ENCODE results near the gene ASTN2. TPM values are rescaled to one million over a fixed set of nuclear protein-coding genes. Genes with fewer than 3 reads are reported as not detected.

The ASTN2 gene
- total RNA-seq, 1 donor from 2014 or later, result 0.53 TPM

GRCh38 chr9:117008876-117009275 lies 406.0 kb downstream of the ASTN2 start:
- no peaks in the 10 kb centered on the region for H3K36me3 ChIP-seq (ENCODE audit: control insufficient read depth, insufficient read depth, low read length)
- DNase-seq (ENCODE audit: low read depth) (no peak), FAIRE-seq (no peak)
- TF ChIP-seq, protein P1, sequence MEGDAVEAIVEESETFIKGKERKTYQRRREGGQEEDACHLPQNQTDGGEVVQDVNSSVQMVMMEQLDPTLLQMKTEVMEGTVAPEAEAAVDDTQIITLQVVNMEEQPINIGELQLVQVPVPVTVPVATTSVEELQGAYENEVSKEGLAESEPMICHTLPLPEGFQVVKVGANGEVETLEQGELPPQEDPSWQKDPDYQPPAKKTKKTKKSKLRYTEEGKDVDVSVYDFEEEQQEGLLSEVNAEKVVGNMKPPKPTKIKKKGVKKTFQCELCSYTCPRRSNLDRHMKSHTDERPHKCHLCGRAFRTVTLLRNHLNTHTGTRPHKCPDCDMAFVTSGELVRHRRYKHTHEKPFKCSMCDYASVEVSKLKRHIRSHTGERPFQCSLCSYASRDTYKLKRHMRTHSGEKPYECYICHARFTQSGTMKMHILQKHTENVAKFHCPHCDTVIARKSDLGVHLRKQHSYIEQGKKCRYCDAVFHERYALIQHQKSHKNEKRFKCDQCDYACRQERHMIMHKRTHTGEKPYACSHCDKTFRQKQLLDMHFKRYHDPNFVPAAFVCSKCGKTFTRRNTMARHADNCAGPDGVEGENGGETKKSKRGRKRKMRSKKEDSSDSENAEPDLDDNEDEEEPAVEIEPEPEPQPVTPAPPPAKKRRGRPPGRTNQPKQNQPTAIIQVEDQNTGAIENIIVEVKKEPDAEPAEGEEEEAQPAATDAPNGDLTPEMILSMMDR (IDR thresholded peaks at IDR 0.05; ENCODE audit: insufficient read depth, low read length, severe bottlenecking), result no peak
- H3K27me3 ChIP-seq (ENCODE audit: control insufficient read depth, insufficient read depth, low read length), result no peaks in the 10 kb centered on the region
- no peak overlapping the region for H3K4me3 ChIP-seq (ENCODE audit: low read depth, low read length)

DNA sequence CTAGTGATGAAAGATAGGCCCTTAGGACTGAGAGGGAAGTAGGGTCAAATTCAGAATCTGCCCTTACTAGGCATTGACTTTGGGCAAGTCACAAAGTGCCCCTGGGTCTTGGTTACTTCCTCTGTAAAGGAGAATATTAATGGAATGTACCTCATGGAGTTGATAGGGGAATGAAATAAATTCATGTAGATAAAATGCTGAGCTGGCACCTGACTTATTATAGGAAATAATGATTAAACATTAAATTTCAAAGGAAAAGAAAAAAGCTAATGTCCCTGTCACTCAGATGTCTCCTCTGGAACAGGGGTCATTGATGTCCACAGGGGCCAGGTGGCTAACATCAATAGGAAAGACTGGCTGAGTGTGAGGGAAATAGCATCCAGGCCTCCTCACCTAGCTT lies 406.4 kb downstream of the ASTN2 start:
- no peak overlapping the region for H3K4me3 ChIP-seq (ENCODE audit: low read depth, low read length)
- H3K27me3 ChIP-seq (ENCODE audit: control insufficient read depth, insufficient read depth, low read length), result no peaks in the 10 kb centered on the region
- no peaks in the 10 kb centered on the region for H3K36me3 ChIP-seq (ENCODE audit: control insufficient read depth, insufficient read depth, low read length)
- DNase-seq (ENCODE audit: low read depth), result no peak
- TF ChIP-seq, protein P1 (IDR thresholded peaks at IDR 0.05; ENCODE audit: insufficient read depth, low read length, severe bottlenecking), result no peak
- no peak for FAIRE-seq

DNA sequence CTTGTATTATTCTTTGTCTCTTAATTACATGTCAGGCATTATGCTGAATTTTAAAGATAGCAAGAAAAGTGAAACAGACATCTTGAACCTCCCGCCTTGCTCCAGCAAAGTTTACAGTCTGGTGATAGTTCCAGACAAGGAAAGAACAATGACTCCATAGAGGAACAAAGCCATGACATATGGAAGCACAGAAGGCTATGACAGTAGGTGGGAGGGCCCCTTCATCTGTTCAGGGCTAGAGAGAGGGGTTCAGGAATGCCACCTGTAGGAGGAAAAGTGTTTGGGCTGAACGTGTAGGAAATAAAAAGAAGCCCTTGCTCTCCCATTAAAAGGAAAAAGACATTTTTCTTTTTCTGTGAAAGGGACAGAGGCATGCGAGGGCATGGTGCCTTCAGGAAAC lies 412.2 kb downstream of the ASTN2 start:
- H3K4me3 ChIP-seq (ENCODE audit: low read depth, low read length), result no peak overlapping the region
- TF ChIP-seq, protein P1 (IDR thresholded peaks at IDR 0.05; ENCODE audit: insufficient read depth, low read length, severe bottlenecking), result no peak
- H3K36me3 ChIP-seq (ENCODE audit: control insufficient read depth, insufficient read depth, low read length), result no peaks in the 10 kb centered on the region
- no peak for DNase-seq (ENCODE audit: low read depth)
- no peaks in the 10 kb centered on the region for H3K27me3 ChIP-seq (ENCODE audit: control insufficient read depth, insufficient read depth, low read length)
- no peak for FAIRE-seq

DNA sequence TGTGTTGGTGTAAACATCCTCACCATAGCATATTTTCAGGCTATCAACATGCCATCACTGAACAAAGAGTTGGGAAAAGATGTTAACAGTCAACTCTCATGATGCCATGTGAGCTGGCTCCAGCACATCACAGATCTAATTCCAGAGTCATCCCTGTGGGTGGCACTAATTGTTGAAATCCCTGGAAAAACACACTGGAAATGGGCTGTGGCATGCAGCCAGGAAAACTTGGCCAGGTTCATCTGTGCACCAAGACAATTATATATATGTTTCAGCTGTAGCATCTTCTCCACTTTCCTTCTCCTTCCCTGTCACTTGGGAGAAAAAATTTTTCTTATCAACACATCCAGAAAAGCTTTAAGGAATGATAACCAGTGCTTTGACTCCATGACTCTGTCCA lies 414.0 kb downstream of the ASTN2 start:
- no peak for DNase-seq (ENCODE audit: low read depth)
- no peak overlapping the region for H3K4me3 ChIP-seq (ENCODE audit: low read depth, low read length)
- H3K36me3 ChIP-seq (ENCODE audit: control insufficient read depth, insufficient read depth, low read length), result no peaks in the 10 kb centered on the region
- H3K27me3 ChIP-seq (ENCODE audit: control insufficient read depth, insufficient read depth, low read length), result no peaks in the 10 kb centered on the region
- no peak for FAIRE-seq
- TF ChIP-seq, protein P1 (IDR thresholded peaks at IDR 0.05; ENCODE audit: insufficient read depth, low read length, severe bottlenecking), result no peak

GRCh38 chr9:117000196-117000723 lies 414.6 kb downstream of the ASTN2 start:
- Histone ChIP-seq H3K27me3 (ENCODE audit: control insufficient read depth, insufficient read depth, low read length) (no peaks in the 10 kb centered on the region), H3K36me3 (ENCODE audit: control insufficient read depth, insufficient read depth, low read length) (no peaks in the 10 kb centered on the region), H3K4me3 (ENCODE audit: low read depth, low read length) (no peak overlapping the region)
- TF ChIP-seq, protein P1 (IDR thresholded peaks at IDR 0.05; ENCODE audit: insufficient read depth, low read length, severe bottlenecking), result no peak
- no peak for FAIRE-seq
- DNase-seq (ENCODE audit: low read depth), result no peak

GRCh38 chr9:116998305-116998704 lies 416.6 kb downstream of the ASTN2 start:
- DNase-seq (ENCODE audit: low read depth) (peak; percentile 37), FAIRE-seq (no peak)
- Histone ChIP-seq H3K4me3 (ENCODE audit: low read depth, low read length) (no peak overlapping the region), H3K27me3 (ENCODE audit: control insufficient read depth, insufficient read depth, low read length) (no peaks in the 10 kb centered on the region), H3K36me3 (ENCODE audit: control insufficient read depth, insufficient read depth, low read length) (no peaks in the 10 kb centered on the region)
- TF ChIP-seq, protein P1 (IDR thresholded peaks at IDR 0.05; ENCODE audit: insufficient read depth, low read length, severe bottlenecking), result no peak

Measured in bronchial epithelial cell (primary cell).